HL-60/S4 (cell line): ENCODE results near the gene WFIKKN1.

Experiments used
- in situ Hi-C: fragments of 300-500 bp; cut with MboI; formaldehyde crosslinking; loops from 2 replicates; pipeline ENCODE4 v1.14.3; 2022; ENCODE audit warnings: low sequenced_read_pairs

Gene WFIKKN1, protein sequence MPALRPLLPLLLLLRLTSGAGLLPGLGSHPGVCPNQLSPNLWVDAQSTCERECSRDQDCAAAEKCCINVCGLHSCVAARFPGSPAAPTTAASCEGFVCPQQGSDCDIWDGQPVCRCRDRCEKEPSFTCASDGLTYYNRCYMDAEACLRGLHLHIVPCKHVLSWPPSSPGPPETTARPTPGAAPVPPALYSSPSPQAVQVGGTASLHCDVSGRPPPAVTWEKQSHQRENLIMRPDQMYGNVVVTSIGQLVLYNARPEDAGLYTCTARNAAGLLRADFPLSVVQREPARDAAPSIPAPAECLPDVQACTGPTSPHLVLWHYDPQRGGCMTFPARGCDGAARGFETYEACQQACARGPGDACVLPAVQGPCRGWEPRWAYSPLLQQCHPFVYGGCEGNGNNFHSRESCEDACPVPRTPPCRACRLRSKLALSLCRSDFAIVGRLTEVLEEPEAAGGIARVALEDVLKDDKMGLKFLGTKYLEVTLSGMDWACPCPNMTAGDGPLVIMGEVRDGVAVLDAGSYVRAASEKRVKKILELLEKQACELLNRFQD

DNA sequence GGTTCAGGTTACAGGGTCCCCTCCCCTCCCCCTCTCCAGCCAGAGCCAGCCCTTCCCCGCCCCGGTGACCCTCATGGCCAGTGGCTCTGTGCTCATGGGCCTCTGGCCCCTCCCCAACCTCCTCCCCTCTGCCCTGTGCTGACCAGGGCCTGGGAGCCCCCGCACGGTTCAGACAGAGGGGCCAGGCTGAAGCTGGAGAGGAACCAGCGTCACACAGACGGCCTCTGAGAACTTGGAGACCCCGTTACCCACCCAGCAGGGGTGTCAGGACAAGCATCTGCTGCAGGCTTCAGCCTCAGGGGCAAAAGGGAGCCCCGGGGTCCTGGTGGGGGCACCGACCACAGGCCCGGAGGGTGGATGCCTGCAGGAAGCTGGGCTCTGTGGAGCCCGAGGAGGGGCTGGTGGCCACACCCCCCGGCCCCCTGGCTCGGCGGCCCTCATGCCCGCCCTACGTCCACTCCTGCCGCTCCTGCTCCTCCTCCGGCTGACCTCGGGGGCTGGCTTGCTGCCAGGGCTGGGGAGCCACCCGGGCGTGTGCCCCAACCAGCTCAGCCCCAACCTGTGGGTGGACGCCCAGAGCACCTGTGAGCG lies at the start of gene WFIKKN1:
Gene WFIKKN1, plus strand, starts transcription at position 171 of the 591 bp plus-strand sequence. Its CDS starts 269 bp downstream, at position 440.
- in situ Hi-C loops = no loop called here

DNA sequence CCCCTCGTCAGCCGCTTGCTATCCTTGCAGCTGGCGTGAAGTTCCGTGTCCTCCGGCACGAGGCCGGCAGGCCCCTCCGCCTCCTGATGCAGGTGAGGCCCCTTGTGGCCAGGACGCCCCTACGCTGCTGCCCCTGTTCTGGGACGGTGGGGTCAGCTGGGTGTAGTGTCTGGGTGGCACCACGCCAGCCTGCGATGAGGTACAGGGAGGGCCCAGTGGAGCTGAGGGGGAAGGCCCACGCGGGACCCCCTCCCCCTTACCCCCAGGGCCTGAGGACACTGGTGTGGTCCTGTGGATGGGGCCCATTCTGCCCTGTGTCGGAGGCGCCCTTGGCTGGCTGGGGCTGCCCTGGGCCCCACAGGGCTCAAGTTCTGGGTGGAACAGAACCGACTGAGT lies 48.6 kb upstream of the WFIKKN1 start:
- in situ Hi-C loops = no loop called here

GRCh38 chr16:582614-583331 lies 48.0 kb upstream of the WFIKKN1 start:
- in situ Hi-C loops = no loop called here

DNA sequence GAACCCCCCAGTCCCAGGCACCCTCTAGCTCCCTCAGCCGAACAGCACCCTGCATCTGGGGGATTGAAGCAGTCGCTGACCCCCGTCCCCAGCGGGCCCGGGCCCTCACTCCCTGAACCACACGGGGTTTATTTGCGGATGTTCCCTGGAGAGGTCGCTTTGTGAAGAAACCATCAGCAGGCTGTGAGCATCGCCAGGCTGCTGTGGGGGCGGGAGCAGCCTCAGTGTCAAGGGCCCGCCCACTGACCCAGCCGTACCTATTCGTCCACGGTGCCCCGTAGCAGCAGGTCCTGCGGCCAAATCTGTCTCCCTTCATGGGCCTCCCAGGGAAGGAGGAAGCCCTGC lies 47.3 kb upstream of the WFIKKN1 start:
- in situ Hi-C loops = no loop called here

DNA sequence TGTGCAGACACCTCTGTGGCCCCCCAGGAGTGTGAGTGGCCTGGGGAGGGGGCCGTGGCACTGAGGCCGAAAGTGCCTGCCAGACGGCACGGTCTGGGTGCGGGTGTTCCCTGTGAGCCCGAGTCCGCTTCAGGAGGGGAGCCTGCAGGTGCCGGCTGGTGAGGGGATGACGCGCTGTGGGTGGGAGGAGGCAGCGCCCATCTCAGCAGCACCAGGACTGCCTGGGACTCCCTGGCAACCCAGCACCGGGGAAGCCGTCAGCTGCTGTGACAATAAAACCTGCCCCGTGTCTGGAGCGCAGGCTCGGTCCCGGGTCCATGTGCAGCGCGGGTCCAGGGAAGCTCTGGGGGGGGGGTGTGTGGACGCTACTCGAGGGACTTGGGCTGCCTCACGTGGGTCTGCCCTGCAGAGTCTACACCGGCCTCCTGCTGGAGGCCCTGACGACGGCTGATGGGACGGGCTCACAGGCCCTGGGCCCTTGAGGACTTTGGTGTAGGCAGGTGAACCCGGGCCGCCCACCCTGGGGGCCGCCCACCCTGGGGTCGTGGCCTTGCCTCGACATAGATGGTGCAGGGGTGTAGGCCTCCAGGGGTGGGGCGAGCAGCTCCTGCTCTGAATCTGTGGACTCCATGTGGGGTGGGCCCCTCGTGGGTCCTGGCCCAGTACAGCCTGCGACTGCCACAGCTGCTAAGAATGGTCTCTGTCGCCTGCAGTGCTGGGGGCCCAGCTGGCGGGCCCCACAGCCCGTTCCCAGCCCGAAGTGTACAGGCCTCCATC lies 46.8 kb upstream of the WFIKKN1 start:
- in situ Hi-C loops = no loop called here

DNA sequence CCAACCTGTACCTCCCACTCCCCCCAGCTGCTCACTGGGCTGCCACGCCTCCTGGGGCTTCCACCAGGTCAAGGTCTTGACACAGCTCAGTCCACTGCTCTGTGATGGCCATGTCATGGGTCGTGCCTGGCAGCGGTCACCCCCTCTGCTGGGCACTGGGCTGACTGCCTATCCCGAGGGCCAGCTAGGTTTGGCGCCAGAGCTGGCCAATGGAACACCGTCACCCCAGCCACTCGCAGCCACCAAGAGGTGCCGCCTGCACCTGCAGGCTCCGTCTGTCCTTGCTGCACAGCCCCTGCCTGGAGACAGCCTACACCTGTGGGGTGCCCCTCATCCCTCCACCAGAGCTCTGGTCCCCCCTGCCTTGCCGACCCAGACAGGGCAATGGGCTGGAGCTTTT lies 45.4 kb upstream of the WFIKKN1 start:
- in situ Hi-C loops = no loop called here

DNA sequence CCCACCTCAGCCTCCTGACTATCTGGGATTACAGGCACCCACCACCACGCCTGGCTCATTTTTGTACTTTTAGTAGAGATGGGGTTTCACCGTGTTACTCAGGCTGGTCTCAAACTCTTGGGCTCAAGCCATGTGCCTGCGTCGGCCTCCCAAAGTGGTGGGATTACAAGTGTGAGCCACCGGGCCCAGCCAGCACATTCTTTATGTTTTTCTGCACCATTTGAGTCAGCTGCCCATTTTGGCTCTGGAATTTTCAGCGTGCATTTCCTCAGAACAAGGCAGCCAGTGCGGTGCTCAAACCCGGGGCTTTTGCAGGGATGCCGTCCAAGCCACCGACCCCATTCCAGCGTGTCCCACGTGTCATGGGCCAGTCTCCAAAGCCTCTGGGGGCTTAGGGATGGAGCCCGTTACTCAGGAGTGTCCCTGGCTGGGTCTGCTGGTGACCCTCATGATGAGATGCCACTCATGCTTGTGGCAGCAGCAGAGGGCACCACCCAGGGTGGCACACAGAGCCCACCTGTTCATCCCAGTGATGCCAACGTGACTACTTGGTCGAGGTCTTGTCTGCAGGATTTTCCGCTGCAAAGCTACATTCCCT lies 44.6 kb upstream of the WFIKKN1 start:
- in situ Hi-C loops = no loop called here

GRCh38 chr16:586645-587590 lies 43.9 kb upstream of the WFIKKN1 start:
- in situ Hi-C loops = no loop called here

- in situ Hi-C loops = no loop called here
Observed at GRCh38 chr16:588639-588888, 42.2 kb upstream of the WFIKKN1 start.

DNA sequence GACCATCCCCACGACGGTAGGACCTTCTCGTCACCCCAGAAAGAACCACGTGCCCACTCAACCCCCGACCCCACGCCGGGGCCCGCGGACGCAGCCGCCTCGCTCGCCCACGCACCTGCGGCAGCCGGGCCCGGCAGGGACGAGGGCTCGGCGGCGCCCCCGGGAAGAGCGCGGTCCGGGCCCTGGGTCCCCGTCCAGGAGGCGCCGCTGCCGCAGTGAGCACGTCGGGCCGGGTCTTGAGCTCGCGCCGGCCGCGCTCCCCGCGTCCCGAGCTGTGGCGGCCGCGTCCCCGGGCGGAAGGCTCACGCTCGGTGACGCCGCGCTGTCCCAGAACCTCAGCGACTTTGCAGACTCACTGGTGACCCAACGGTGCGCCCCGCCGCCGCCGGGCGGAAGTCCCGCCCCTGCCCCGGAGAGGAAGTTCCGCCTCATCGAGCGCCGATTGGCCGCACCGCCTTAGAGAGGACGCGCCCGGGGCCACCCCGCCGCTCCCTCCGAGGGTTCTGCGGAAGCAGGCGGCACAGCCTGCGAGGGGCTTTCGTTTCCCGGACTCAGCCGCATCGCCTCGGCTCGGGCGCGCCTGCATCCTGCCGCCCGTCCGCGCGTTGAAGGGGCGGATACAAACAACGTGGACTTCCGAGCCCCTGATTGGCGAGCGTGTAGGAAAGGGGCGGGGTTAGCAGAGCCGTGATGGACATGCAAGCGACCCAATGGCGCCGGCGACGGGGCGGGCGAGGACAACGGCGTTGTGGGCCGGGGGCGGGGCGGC lies 41.7 kb upstream of the WFIKKN1 start:
- in situ Hi-C loops = no loop called here

- in situ Hi-C loops = no loop called here
Observed at GRCh38 chr16:589658-590187, 41.1 kb upstream of the WFIKKN1 start, which contains the start of gene RAB40C. RAB40C (plus strand) TSS chr16:590066; CDS start chr16:590292, 226 bp downstream.

DNA sequence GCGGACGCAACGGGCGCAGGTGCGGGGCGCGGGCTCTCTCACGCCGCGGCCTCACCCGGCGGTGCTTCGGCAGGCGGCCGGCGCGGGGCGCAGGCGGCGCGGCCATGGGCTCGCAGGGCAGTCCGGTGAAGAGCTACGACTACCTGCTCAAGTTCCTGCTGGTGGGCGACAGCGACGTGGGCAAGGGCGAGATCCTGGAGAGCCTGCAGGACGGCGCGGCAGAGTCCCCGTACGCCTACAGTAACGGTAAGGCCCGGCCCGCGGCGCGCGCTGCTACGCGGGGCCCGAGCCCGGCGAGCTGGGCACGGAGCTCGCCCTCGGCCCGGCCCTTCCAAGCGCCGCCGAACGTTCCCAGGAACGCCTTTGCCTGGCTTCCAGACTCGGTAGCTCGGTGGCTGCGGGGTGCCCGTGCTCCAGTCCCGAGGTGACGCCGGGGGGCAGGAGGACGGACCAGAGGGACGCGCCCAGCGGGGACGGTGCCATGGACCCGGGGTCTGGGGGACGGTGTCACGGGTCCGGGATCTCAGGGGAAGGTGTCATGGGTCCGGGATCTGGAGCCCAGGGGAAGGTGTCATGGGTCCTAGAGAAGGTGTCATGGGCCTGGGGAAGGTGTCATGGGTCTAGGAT lies 40.5 kb upstream of the WFIKKN1 start:
- in situ Hi-C loops = no loop called here

GRCh38 chr16:590815-591200 lies 40.0 kb upstream of the WFIKKN1 start:
- in situ Hi-C loops = no loop called here

DNA sequence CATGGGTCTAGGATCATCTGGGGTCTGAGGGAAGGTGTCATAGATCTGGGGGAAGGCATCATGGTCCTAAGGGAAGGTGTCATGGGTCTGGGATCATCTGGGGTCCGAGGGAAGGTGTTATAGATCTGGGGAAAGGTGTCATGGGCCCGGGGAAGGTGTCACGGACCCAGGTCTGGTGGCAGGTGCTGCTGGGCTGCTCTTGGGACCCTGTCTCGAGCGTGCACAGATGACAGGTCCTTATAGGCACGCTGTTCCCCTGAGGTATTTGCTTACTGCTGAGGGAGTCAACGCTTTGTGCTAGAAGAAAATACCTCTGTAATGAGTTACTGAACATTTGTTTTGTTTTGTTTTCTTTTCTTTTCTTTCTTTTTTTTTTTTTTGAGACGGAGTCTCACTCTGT lies 39.6 kb upstream of the WFIKKN1 start:
- in situ Hi-C loops = no loop called here

GRCh38 chr16:591892-592517 lies 38.8 kb upstream of the WFIKKN1 start:
- in situ Hi-C loops = no loop called here

DNA sequence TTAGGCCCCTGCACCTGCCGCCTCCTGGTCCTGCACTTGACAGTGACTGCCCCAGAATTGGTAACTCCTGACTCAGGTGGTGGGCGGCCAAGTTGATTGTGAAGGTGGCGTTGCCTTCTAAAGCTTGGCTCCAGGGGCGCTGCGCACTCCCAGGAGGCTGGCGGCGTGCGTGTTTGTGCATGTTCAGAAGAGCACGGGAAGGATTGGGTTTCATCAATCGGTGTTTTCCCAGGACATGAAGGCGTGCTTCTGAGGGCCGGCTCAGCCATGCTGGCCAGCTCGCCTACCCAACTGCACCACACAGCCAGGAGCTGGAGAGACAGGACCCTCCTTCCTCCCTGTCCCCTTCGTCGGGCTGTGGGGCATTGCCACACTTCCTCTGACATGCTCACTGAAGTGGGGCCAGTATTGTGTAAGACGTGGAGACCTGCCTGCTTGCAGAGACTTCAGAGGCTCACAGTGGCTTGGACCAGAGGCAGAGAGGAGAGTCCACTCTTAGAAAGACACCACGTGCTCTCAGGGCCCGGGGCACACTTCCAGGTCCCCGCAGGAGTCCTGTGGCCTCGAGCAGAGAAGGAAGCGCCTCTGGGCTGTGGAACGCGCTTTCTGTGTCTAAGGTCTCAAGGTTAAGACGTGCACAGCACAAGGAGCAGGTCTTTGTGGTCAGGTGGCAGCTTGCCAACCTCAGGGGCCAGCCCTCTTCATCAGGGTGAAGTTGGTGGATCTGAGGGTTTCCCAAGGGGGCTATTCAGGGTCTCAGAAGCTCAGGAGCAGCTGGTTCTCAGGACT lies 38.1 kb upstream of the WFIKKN1 start:
- in situ Hi-C loops = no loop called here

GRCh38 chr16:593406-593805 lies 37.4 kb upstream of the WFIKKN1 start:
- in situ Hi-C loops = no loop called here
